ENCODE data around the gene FAM174B. TPM values are rescaled to one million over a fixed set of nuclear protein-coding genes. Genes with fewer than 3 reads are reported as not detected.

The FAM174B gene
- total and polyA plus RNA-seq, 2 experiments from 2014 or later, result 15.0 to 21.8 TPM

DNA sequence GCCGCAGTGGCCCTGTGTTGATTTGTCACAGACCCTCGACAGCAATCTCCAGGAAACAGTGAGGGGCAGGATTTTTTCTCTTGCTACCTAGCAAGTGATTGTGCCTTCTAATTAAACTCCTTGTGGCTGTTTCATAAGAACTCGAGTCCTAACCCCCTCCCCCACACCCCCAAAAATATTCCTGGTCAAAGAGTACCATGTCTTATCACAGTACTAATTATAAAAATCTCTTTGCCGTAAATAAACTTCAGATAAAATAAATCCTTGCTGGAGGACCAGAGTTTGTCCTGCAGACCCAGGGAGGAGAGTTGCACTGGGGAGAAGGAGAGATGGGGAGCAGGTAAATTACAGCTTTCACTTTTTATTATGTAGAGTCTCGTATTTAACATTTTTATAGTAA is 64.3 kb downstream of the FAM174B start:
- Histone ChIP-seq H3F3A (replicated peaks; ENCODE audit: low read depth) (no peaks in the 10 kb centered on the region), H3K4me2 (no peak overlapping the region), H3K79me2 (replicated peaks; ENCODE audit: insufficient read depth) (no peaks in the 10 kb centered on the region), H3K4me1 (ENCODE audit: insufficient read depth) (no peaks in the 10 kb centered on the region), H4K20me1 (replicated peaks; ENCODE audit: insufficient read depth) (no peaks in the 10 kb centered on the region), H3K4me3 (no peak overlapping the region), H3K36me3 (ENCODE audit: insufficient read depth) (no peaks in the 10 kb centered on the region), H3K27ac (ENCODE audit: low read depth) (no peak overlapping the region), H2AFZ (no peak overlapping the region), H3K9me2 (ENCODE audit: insufficient read depth) (0 out of 2 replicates have a peak, but pooled peaks cover 8% of the 10 kb centered on the region), H3K27me3 (ENCODE audit: insufficient read depth) (no peaks in the 10 kb centered on the region)
- no peak overlapping the region for H3K4me3 Mint-ChIP-seq
- no peak overlapping the region for H3K27ac Mint-ChIP-seq
- no peaks in the 10 kb centered on the region for H3K9me3 Mint-ChIP-seq
- H3K36me3 Mint-ChIP-seq (ENCODE audit: low read depth), result no peaks in the 10 kb centered on the region
- ATAC-seq (no peak), DNase-seq (ENCODE audit: low spot score) (no peak)
- H3K4me1 Mint-ChIP-seq, result no peaks in the 10 kb centered on the region
- peaks cover 3% of the 10 kb centered on the region for H3K27me3 Mint-ChIP-seq (ENCODE audit: insufficient read depth, low read depth, poor library complexity)
- no peak for TF ChIP-seq STAT1 (IDR thresholded peaks at IDR 0.05; ENCODE audit: unreplicated experiment)
- TF ChIP-seq CTCF (conservative IDR thresholded peaks at IDR 0.05; ENCODE audit: low read depth in 2 of 2), result no peak
- no peak for TF ChIP-seq POLR2AphosphoS5 (IDR thresholded peaks at IDR 0.05; ENCODE audit: low read depth)
- no peak for TF ChIP-seq ZNF114 (CRISPR knock-in tag; IDR thresholded peaks at IDR 0.05)
- TF ChIP-seq EZH2 (IDR thresholded peaks at IDR 0.05; ENCODE audit: low read depth, unreplicated experiment), result no peak
- no peak for TF ChIP-seq ZNF331 (CRISPR knock-in tag; IDR thresholded peaks at IDR 0.05; ENCODE audit: low read depth)

GRCh38 chr15:92586966-92587365 is 68.6 kb downstream of the FAM174B start:
- no peaks in the 10 kb centered on the region for H3K79me2 ChIP-seq (replicated peaks; ENCODE audit: insufficient read depth)
- Mint-ChIP-seq H3K4me3 (no peak overlapping the region), H3K27ac (no peak overlapping the region), H3K27me3 (ENCODE audit: insufficient read depth, low read depth, poor library complexity) (peaks cover 2% of the 10 kb centered on the region), H3K4me1 (no peaks in the 10 kb centered on the region), H3K36me3 (ENCODE audit: low read depth) (peaks cover 10% of the 10 kb centered on the region; the same call in 2 of the 3 replicates), H3K9me3 (peaks cover 22% of the 10 kb centered on the region)
- H3K27me3 ChIP-seq (ENCODE audit: insufficient read depth), result no peaks in the 10 kb centered on the region
- TF ChIP-seq NANOG (IDR thresholded peaks at IDR 0.05; ENCODE audit: borderline replicate concordance), result no peak
- TF ChIP-seq STAT1 (IDR thresholded peaks at IDR 0.05; ENCODE audit: unreplicated experiment), result no peak
- TF ChIP-seq, protein P1, sequence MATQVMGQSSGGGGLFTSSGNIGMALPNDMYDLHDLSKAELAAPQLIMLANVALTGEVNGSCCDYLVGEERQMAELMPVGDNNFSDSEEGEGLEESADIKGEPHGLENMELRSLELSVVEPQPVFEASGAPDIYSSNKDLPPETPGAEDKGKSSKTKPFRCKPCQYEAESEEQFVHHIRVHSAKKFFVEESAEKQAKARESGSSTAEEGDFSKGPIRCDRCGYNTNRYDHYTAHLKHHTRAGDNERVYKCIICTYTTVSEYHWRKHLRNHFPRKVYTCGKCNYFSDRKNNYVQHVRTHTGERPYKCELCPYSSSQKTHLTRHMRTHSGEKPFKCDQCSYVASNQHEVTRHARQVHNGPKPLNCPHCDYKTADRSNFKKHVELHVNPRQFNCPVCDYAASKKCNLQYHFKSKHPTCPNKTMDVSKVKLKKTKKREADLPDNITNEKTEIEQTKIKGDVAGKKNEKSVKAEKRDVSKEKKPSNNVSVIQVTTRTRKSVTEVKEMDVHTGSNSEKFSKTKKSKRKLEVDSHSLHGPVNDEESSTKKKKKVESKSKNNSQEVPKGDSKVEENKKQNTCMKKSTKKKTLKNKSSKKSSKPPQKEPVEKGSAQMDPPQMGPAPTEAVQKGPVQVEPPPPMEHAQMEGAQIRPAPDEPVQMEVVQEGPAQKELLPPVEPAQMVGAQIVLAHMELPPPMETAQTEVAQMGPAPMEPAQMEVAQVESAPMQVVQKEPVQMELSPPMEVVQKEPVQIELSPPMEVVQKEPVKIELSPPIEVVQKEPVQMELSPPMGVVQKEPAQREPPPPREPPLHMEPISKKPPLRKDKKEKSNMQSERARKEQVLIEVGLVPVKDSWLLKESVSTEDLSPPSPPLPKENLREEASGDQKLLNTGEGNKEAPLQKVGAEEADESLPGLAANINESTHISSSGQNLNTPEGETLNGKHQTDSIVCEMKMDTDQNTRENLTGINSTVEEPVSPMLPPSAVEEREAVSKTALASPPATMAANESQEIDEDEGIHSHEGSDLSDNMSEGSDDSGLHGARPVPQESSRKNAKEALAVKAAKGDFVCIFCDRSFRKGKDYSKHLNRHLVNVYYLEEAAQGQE (IDR thresholded peaks at IDR 0.05; ENCODE audit: unreplicated experiment), result no peak
- no peaks in the 10 kb centered on the region for H3K4me1 ChIP-seq (ENCODE audit: insufficient read depth)
- no peaks in the 10 kb centered on the region for H3K36me3 ChIP-seq (ENCODE audit: insufficient read depth)
- no peak overlapping the region for H3K4me3 ChIP-seq
- H3K4me2 ChIP-seq, result no peak overlapping the region
- peaks cover 11% of the 10 kb centered on the region; the same call in 1 of the 2 replicates for H3K9me2 ChIP-seq (ENCODE audit: insufficient read depth)
- no peak for ATAC-seq
- no peaks in the 10 kb centered on the region for H4K20me1 ChIP-seq (replicated peaks; ENCODE audit: insufficient read depth)
- no peak for DNase-seq (ENCODE audit: low spot score)
- no peak overlapping the region for H2AFZ ChIP-seq
- no peaks in the 10 kb centered on the region for H3F3A ChIP-seq (replicated peaks; ENCODE audit: low read depth)
- no peak overlapping the region for H3K27ac ChIP-seq (ENCODE audit: low read depth)

All from GM23338 (cell line).